PC-9 (cell line): ENCODE data around the gene CLTRN.

Experiments used
- EZH2 ChIP-seq: fragments of 200-600 bp; sonication (generic); IDR thresholded peaks from 2 replicates; pipeline ENCODE4 v1.8.0; 2017; ENCODE audit warnings: antibody characterized with exemption, low read depth
- TF ChIP-seq, protein P1 (sequence below): fragments of 200-600 bp; sonication (generic); conservative IDR thresholded peaks from 2 replicates; pipeline ENCODE4 v1.6.1; 2017; ENCODE audit warnings: mixed run types, antibody characterized with exemption, mild to moderate bottlenecking, moderate library complexity

DNA sequence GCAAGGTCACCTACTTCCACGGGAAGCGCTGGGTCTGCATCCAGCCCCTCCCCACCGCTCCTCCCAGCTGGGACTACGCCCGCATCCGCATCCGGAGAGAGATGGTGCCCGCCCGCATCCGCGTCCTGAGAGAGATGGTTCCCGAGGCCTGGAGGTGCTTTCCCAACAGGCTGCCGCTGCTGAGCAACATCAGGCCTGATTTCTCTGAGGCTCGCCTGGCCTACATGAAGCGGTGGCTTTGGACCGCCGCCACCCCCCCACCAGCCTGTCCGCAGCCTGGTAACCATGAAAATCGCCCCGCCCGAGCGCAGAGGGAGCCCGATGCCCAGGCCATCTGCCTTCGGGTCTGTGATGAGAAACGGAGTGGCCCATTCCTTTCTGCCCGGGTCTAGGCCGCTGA, 18.1 kb downstream of the CLTRN start:
- TF ChIP-seq, protein P1, sequence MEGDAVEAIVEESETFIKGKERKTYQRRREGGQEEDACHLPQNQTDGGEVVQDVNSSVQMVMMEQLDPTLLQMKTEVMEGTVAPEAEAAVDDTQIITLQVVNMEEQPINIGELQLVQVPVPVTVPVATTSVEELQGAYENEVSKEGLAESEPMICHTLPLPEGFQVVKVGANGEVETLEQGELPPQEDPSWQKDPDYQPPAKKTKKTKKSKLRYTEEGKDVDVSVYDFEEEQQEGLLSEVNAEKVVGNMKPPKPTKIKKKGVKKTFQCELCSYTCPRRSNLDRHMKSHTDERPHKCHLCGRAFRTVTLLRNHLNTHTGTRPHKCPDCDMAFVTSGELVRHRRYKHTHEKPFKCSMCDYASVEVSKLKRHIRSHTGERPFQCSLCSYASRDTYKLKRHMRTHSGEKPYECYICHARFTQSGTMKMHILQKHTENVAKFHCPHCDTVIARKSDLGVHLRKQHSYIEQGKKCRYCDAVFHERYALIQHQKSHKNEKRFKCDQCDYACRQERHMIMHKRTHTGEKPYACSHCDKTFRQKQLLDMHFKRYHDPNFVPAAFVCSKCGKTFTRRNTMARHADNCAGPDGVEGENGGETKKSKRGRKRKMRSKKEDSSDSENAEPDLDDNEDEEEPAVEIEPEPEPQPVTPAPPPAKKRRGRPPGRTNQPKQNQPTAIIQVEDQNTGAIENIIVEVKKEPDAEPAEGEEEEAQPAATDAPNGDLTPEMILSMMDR, result no peak
- no peak for TF ChIP-seq EZH2
